NB4 (cell line): Measurements from ENCODE around the gene RPS6KA5.
A peak's percentile ranks its signal among the peaks of the same experiment; 100 is the strongest.

Source experiments
- DNase-seq: peaks from one replicate; pipeline ENCODE4 v3.0.0; 2010; ENCODE audit warnings: low read depth
- H3K4me3 ChIP-seq: one replicate; pipeline ENCODE4 v1.5.1; 2011; ENCODE audit warnings: mild to moderate bottlenecking, low read depth, low read length, moderate library complexity
- CTCF ChIP-seq: IDR thresholded peaks from one replicate; pipeline ENCODE4 v1.5.1; 2012; ENCODE audit warnings: low read depth, low read length
- MYC ChIP-seq: IDR thresholded peaks from 2 replicates; pipeline ENCODE4 v1.6.1; 2011; ENCODE audit warnings: low read depth, low read length
- POLR2A ChIP-seq: IDR thresholded peaks from 2 replicates; pipeline ENCODE4 v1.6.1; 2011; ENCODE audit warnings: mild to moderate bottlenecking; ENCODE audit not compliant: insufficient read length; ENCODE audit errors: extremely low read depth
- TF ChIP-seq, protein P1 (sequence below): IDR thresholded peaks from 2 replicates; pipeline ENCODE4 v1.6.1; 2011; ENCODE audit warnings: low read depth, low read length

The RPS6KA5 gene

GRCh38 chr14:90968025-90968424 lies 92.4 kb downstream of the RPS6KA5 start:
- TF ChIP-seq MYC = no peak
- no peak for TF ChIP-seq POLR2A
- TF ChIP-seq, protein P1, sequence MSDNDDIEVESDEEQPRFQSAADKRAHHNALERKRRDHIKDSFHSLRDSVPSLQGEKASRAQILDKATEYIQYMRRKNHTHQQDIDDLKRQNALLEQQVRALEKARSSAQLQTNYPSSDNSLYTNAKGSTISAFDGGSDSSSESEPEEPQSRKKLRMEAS = no peak
- DNase-seq = peak; percentile 91
- H3K4me3 ChIP-seq = no peak overlapping the region

DNA sequence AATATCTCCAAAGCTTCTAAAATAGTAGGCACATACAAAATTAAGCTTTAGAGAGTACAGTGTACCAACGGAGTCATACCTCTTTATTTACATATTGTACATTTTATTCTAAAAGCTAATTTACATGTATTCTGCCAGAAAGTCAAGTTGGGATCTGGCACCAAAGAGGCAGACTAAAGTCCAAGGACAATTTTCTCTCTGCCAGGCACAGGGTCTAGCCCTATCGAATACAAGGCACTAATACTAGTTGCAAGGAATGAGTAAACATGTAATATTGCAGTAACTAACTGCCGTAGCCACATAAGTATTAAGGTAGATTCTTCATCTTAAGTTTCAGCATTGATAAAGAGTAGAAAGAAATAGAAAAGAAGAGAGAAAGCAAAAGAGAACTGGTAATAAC lies 93.9 kb downstream of the RPS6KA5 start:
- TF ChIP-seq CTCF (no peak), MYC (no peak), POLR2A (no peak)
- TF ChIP-seq, protein P1 = no peak
- H3K4me3 ChIP-seq = no peak overlapping the region
- DNase-seq = no peak

DNA sequence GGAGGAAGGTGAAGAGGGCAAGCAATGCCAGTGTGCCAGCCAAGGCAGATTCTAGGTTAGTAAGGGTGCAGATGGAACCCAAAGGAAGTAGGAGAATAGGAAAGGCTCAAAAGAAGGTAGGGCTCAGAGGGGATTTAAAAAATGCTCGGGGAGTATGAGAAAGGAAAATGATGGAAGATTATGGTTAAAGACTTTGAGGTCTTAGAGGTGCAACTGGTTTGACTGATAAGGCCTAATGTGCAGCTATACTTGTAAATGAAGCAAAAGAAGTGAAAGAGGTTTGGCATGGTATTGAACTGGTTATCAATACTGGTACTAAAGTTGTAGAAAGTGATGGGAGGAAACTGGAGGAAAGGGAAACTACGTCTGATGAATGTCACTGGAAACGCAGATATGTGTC lies 94.7 kb downstream of the RPS6KA5 start:
- H3K4me3 ChIP-seq = no peak overlapping the region
- no peak for TF ChIP-seq MYC
- TF ChIP-seq CTCF = no peak
- TF ChIP-seq POLR2A = no peak
- TF ChIP-seq, protein P1 = no peak
- no peak for DNase-seq

DNA sequence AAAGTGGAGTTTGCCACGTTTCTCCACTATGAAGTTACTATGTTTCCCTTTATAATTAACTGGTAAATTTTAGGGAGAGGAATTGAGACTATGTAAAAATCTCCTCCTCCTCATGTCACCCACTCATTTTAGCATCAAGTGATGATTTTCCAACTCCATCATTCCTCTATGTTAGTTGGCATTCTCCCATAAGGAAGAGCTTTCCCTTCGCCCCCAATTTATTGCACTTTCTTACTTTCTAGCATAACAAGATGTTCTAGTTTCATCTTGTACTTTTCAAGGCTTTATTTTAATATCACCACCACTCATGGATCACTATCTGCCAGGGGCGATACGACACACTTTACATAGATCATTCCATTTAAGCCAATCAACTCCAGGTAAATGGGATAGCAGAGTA lies 97.1 kb downstream of the RPS6KA5 start:
- H3K4me3 ChIP-seq = no peak overlapping the region
- no peak for TF ChIP-seq POLR2A
- no peak for TF ChIP-seq MYC
- TF ChIP-seq CTCF = no peak
- TF ChIP-seq, protein P1 = no peak
- no peak for DNase-seq

GRCh38 chr14:90962505-90963109 lies 97.8 kb downstream of the RPS6KA5 start:
- no peak for DNase-seq
- TF ChIP-seq CTCF (no peak), MYC (no peak), POLR2A (no peak)
- TF ChIP-seq, protein P1 = no peak
- H3K4me3 ChIP-seq = no peak overlapping the region

GRCh38 chr14:90960818-90961217 lies 99.6 kb downstream of the RPS6KA5 start:
- DNase-seq = no peak
- H3K4me3 ChIP-seq = no peak overlapping the region
- TF ChIP-seq MYC (no peak), CTCF (no peak), POLR2A (no peak)
- TF ChIP-seq, protein P1 = no peak
